Ectodermal cell (in vitro differentiated cells): ENCODE results near the gene PPIL1.

Experiments used
- H3K27ac ChIP-seq: 2 replicates; pipeline ENCODE4 v1.7.0; 2013; ENCODE audit warnings: mild to moderate bottlenecking, low read depth, low read length; ENCODE audit not compliant: insufficient read depth, poor library complexity, severe bottlenecking
- H3K27me3 ChIP-seq: 2 replicates; pipeline ENCODE4 v1.7.0; 2013; ENCODE audit warnings: mild to moderate bottlenecking, low read length; ENCODE audit not compliant: insufficient read depth, control insufficient read depth, poor library complexity, severe bottlenecking
- H3K36me3 ChIP-seq: one replicate; pipeline ENCODE4 v1.7.0; 2013; ENCODE audit warnings: low read length; ENCODE audit not compliant: control insufficient read depth, insufficient read depth
- H3K4me1 ChIP-seq: one replicate; pipeline ENCODE4 v1.7.0; 2013; ENCODE audit warnings: low read length; ENCODE audit not compliant: control insufficient read depth, insufficient read depth
- H3K4me3 ChIP-seq: 2 replicates; pipeline ENCODE4 v1.7.0; 2013; ENCODE audit warnings: low read depth, low read length, control low read depth; ENCODE audit not compliant: insufficient read depth
- H3K9me3 ChIP-seq: 2 replicates; pipeline ENCODE4 v1.7.0; 2013; ENCODE audit warnings: mild to moderate bottlenecking, low read length, moderate library complexity; ENCODE audit not compliant: control insufficient read depth
- WGBS, 2 experiments: methylation state at CpG; one replicate each; pipeline ENCODE4 v1.1.7; 2013; ENCODE audit warnings: missing lambda C conversion rate in 2 of 2; 5-methylcytosine and 5-hydroxymethylcytosine counted together

PPIL1 gene

DNA sequence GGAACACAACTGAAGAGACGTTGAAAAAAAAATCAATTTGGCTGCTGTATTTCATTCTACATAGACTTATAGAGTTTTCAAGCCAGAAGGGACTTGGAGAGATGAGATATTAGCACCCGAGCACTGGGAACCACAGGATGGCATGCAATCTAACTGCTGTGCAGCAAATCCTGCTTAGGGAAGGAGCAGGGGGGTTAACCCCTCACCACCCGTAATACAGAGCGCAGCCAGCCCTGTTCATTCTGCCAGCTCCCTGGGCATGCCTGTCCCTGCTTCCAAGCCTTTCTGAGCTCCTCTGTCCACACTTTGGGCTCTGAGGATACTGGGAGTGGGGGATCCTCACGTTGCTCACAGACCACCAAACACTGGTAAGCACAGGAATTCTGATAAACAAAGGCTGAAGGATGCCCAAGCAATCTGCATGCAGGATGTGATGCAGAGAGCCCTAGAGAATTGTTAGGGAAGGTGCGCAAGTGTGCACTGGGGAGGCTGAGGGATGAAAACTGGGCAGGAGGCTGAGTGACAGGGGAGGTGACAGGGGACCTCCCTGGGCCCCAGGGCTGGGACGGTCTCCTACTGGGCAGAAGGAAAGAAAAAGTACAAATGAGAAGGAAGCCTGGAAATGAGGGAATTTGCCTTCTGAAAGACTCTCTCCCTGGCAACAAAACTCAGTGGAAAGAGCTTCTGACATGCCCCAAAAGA, 69.4 kb downstream of the PPIL1 start:
- Histone ChIP-seq H3K4me1 (peaks cover 23% of the 10 kb centered on the region), H3K9me3 (no peaks in the 10 kb centered on the region), H3K36me3 (no peaks in the 10 kb centered on the region), H3K27me3 (no peaks in the 10 kb centered on the region), H3K27ac (no peak overlapping the region), H3K4me3 (no peak overlapping the region)
- WGBS, 2 experiments = 50 to 52% methylated on average over 7 of the region's 7 CpGs
